Activated naive CD8-positive, alpha-beta T cell (primary cell): Measurements from ENCODE around the gene TRAK1.

Experiments used
- H3K27ac Mint-ChIP-seq: one replicate; pipeline ENCODE4 v1.8.0; 2021; ENCODE audit warnings: mixed read lengths
- H3K27me3 Mint-ChIP-seq: one replicate; pipeline ENCODE4 v1.8.0; 2021; ENCODE audit warnings: mixed read lengths
- H3K36me3 Mint-ChIP-seq: one replicate; pipeline ENCODE4 v1.8.0; 2021; ENCODE audit warnings: mixed read lengths
- H3K4me1 Mint-ChIP-seq: one replicate; pipeline ENCODE4 v1.8.0; 2021; ENCODE audit warnings: low read depth, mixed read lengths
- H3K4me3 Mint-ChIP-seq: one replicate; pipeline ENCODE4 v1.8.0; 2021; ENCODE audit warnings: mild to moderate bottlenecking, mixed read lengths
- H3K9me3 Mint-ChIP-seq: one replicate; pipeline ENCODE4 v1.8.0; 2021; ENCODE audit warnings: low read depth, mixed read lengths

TRAK1 gene

DNA sequence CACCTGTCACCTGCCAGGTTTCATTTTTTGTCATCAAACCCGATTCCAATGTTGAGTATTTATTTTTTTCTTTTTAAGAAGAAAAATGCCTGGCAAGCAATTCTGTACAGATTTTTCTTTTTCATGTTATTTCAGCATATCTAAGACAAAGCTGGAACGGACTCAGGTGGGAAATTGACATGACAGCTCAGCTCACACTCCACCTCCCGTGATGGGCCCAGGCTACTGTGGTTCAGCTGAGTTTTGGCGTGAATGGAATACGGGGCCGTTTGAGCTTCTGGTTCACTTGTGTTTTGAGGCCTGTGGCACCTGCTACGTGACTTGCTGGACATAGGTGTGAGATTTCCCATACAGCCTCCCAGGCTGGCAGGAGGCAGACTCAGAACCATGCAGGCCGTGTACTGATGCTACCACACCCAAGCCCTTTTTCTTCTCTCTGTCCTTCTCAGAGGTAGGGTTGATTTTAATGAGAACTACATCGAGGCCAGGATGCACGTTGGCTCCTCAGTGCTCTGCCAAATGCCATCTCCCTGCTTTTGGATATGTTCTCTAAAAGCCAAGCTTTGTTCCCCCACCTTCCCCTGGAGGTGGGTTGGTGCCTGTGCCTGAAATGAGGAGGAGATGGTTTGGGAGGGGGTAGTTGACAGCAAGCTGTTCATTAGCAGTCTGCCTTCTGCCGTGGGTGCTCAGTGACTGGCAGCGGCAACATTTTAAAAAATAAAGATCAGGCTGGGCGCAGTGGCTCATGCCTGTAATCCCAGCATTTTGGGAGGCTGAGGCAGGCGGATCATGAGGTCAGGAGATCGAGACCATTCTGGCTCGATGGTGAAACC, 48.7 kb downstream of the TRAK1 start:
- H3K27ac Mint-ChIP-seq: no peak overlapping the region
- peaks cover 10% of the 10 kb centered on the region for H3K4me1 Mint-ChIP-seq
- no peaks in the 10 kb centered on the region for H3K9me3 Mint-ChIP-seq
- no peak overlapping the region for H3K4me3 Mint-ChIP-seq
- peaks cover 9% of the 10 kb centered on the region for H3K36me3 Mint-ChIP-seq
- H3K27me3 Mint-ChIP-seq: no peaks in the 10 kb centered on the region

DNA sequence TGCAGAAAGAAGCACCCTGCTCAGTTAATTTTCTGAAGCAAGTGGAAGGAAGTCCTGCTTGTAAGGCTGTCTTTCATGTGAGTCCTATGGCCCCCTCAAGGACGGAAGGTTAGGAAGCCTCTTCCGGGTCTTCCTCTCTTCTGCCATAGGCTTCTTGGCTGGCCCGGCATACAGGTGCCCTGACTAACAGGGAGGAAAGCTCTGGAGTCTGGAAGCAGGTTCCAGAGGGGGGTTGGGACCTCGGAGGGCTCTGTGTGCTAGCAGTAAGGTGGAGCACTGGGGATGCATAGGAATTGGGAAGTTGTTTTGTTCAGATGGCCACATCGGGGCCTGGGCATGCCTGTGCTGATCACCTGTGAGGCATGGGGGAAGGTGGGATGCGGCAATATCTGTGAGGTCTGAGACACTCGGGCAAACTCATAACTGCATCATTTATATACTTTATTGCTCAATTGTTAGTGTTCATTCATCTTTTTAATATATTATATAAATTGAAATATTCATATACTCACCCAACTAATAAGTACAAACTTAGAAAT, 49.6 kb downstream of the TRAK1 start:
- no peaks in the 10 kb centered on the region for H3K27me3 Mint-ChIP-seq
- peaks cover 6% of the 10 kb centered on the region for H3K36me3 Mint-ChIP-seq
- H3K27ac Mint-ChIP-seq: no peak overlapping the region
- no peak overlapping the region for H3K4me3 Mint-ChIP-seq
- H3K4me1 Mint-ChIP-seq: peaks cover 9% of the 10 kb centered on the region
- H3K9me3 Mint-ChIP-seq: no peaks in the 10 kb centered on the region

DNA sequence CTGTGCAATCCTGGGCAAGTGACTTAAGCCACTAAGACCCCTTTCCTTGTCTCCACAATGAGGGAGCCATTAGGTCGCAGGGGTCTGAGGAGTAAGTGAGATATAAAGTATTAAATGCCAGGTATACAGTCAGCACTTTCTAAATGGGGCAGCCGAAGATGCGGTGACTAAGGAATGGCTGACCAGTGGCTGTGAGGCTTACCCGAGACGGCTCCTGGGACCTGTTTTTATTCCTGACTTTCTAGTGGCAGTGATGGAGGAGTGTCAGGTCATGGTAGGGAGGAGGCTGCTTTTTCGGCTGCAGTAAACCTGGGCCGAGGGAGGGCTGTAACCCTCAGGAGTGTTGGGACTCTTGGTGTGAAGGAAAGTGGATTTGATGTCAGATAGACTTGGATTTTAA, 52.3 kb downstream of the TRAK1 start:
- Mint-ChIP-seq H3K27ac (no peak overlapping the region), H3K27me3 (no peaks in the 10 kb centered on the region), H3K4me3 (no peak overlapping the region), H3K4me1 (peaks cover 24% of the 10 kb centered on the region), H3K9me3 (no peaks in the 10 kb centered on the region), H3K36me3 (peaks cover 6% of the 10 kb centered on the region)

DNA sequence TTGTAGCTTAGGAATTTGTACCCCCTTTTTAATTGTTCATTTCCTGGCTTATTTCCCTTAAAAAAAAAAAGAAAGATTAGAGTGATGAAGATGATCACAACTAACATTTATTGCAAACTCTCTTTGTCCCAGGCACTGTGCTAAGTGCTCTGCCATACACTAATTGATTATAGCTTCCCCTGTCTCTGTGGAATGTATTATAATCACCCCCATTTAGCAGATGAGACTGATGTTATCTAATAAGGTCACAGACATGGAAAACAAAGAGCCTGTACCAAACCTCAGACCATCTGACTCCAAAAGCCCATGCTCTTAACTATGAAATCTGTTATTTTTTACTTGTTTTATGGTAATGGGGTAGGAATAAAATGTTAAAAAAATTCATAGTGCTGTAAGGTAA, 53.1 kb downstream of the TRAK1 start:
- H3K4me3 Mint-ChIP-seq: no peak overlapping the region
- H3K4me1 Mint-ChIP-seq: peaks cover 29% of the 10 kb centered on the region
- H3K36me3 Mint-ChIP-seq: peaks cover 6% of the 10 kb centered on the region
- H3K27me3 Mint-ChIP-seq: no peaks in the 10 kb centered on the region
- no peaks in the 10 kb centered on the region for H3K9me3 Mint-ChIP-seq
- no peak overlapping the region for H3K27ac Mint-ChIP-seq

DNA sequence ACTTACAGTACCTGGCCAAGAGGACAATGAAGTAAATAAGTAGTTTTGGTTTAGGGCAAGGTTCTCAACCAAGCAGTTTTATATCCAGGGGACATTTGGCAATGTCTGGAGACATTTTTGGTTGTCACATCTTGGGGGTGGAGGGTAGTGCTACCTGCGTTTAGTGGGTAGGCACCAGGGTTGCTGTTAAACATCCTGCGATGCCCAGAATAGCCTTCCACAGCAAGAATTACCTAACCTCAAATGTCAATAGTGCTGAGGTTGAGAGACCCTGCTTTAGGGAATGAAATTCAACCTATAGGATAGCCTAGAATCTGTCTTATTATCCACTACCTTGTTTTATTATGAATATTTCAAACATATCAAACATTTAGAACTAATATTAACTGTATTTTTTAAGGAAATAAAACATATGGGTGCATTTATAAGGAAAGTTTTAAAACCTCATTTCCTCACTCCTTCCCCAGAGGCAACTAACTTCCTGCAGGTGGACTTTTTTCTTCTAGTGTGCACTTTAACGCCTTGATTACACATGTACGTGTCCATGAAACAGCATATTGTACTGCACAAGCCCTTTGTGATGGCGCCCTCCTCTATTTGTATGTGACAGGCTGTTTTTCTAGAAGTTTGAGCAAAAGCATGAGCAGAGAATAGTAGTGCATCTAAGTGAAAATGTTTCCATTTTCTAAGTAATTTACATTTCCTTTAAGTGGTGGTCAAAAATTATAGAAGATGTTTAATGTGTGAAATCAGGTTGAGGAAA, 57.1 kb downstream of the TRAK1 start:
- Mint-ChIP-seq H3K4me3 (no peak overlapping the region), H3K36me3 (peaks cover 10% of the 10 kb centered on the region), H3K27me3 (no peaks in the 10 kb centered on the region), H3K4me1 (peaks cover 29% of the 10 kb centered on the region), H3K27ac (no peak overlapping the region), H3K9me3 (no peaks in the 10 kb centered on the region)

DNA sequence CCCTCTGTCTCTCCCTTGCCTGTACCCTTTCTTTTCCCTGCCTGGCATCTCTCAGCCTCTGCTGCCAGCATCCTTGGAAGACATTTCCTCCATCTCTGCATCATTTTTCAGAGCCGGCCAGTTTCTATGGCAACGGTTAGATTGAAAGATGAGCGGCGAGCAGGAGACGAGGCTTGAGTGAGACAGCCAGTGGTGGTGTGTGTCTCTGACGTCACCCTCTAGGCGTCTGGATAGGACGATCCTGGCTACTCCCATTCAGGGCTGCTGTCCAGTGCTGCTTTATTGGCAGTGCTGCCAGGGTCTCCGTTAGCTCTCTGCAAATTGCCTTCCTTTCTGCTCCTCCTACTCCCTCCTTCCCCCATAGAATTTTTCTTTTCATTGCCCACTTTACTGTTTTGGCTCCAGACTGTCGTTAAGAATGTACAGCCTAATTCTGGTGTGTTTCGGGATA, 57.9 kb downstream of the TRAK1 start:
- no peak overlapping the region for H3K27ac Mint-ChIP-seq

DNA sequence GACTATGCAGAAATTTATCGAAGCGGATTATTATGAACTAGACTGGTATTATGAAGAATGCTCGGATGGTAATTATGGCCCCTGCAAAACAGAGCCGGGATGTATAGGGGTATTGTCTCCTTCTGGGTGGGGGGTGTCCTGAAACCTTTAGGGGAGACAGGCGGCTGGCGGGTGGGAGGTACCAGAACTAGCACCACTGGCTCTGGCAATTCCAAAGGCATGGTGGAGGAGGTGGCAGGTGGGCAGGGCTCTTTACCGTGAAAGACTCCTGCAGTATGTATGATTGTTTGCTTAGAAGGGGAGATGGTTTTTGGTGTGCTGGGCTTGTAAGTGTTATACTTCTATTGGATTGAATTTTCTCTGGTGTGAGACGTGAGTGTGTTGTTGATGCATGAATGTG, 58.4 kb downstream of the TRAK1 start:
- Mint-ChIP-seq H3K36me3 (peaks cover 6% of the 10 kb centered on the region), H3K9me3 (no peaks in the 10 kb centered on the region), H3K4me3 (no peak overlapping the region), H3K4me1 (peaks cover 20% of the 10 kb centered on the region), H3K27ac (no peak overlapping the region), H3K27me3 (no peaks in the 10 kb centered on the region)

More for the DNA sequence above, 57.9 kb downstream of the TRAK1 start:
- no peaks in the 10 kb centered on the region for H3K9me3 Mint-ChIP-seq
- no peak overlapping the region for H3K4me3 Mint-ChIP-seq
- H3K36me3 Mint-ChIP-seq: peaks cover 9% of the 10 kb centered on the region
- H3K4me1 Mint-ChIP-seq: peaks cover 24% of the 10 kb centered on the region
- H3K27me3 Mint-ChIP-seq: no peaks in the 10 kb centered on the region

DNA sequence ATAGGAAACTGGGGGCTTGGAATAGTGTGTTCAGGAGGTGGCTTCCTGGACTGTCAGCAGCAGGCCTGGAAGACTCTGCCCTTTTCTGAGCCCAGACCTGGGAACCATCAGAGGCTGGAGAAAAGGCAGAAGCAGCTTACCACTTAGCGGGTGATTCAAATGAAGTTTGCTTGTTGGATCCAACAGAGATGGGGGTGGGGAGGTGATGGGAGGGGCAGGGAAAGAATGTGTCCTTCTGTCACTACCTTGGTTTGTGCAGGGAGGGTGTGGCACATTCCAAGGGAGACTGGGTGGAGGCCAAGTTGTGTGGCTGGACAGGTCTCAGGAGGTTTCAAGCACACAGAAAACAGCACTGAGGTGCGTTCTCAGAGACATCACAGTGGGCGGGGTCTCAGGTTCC, 58.8 kb downstream of the TRAK1 start:
- H3K4me1 Mint-ChIP-seq: peaks cover 20% of the 10 kb centered on the region
- no peak overlapping the region for H3K4me3 Mint-ChIP-seq
- H3K36me3 Mint-ChIP-seq: peaks cover 6% of the 10 kb centered on the region
- H3K9me3 Mint-ChIP-seq: no peaks in the 10 kb centered on the region
- H3K27me3 Mint-ChIP-seq: no peaks in the 10 kb centered on the region
- H3K27ac Mint-ChIP-seq: no peak overlapping the region

DNA sequence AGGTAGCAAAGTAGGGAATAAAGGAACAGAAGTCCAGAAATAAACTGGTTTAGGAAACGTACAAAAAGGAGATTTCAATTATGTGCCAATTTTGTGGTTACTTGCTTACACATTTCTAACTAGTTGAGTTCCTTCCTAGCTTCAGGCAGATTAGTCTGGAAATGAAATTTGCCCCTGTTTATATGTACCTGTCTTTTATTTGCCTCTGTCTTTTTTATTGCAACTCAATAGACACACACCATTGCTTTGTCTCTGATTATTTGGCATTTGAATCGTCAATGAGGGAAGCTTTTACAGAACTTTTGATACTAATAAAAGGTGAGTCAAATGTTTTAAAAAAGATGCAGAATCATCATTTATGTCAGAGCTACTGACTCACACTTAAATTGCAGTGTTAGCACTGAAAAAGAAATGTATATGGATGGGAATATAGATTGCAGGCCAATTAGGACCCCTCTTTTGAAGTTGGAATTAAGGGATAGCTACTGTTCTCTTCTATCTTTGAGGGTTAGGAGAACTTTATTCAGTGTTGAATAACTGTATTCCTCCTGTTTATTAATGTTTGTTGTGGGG, 60.5 kb downstream of the TRAK1 start:
- Mint-ChIP-seq H3K4me3 (no peak overlapping the region), H3K36me3 (peaks cover 4% of the 10 kb centered on the region), H3K27me3 (no peaks in the 10 kb centered on the region), H3K27ac (no peak overlapping the region), H3K4me1 (peaks cover 20% of the 10 kb centered on the region), H3K9me3 (no peaks in the 10 kb centered on the region)

DNA sequence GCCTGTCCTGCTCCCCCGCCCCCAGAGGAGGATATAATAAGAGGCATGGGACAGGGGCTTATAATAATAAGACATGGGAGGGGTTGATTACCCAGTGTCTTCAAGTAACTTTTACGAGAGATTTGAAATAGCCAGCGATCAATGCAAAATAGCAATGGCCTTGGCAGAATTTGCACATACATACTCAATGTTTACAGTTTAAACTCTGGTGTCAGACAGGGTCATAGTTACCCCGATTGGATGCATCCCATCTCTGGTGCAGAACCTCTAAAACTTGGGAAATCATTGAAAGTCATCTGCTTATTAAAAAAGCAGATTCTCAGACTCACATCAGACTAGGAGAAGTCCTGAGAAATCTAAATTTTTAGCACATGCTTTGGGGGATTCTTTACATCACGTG, 61.0 kb downstream of the TRAK1 start:
- Mint-ChIP-seq H3K27me3 (no peaks in the 10 kb centered on the region), H3K9me3 (no peaks in the 10 kb centered on the region), H3K4me3 (no peak overlapping the region), H3K4me1 (peaks cover 15% of the 10 kb centered on the region), H3K36me3 (peaks cover 4% of the 10 kb centered on the region), H3K27ac (no peak overlapping the region)

DNA sequence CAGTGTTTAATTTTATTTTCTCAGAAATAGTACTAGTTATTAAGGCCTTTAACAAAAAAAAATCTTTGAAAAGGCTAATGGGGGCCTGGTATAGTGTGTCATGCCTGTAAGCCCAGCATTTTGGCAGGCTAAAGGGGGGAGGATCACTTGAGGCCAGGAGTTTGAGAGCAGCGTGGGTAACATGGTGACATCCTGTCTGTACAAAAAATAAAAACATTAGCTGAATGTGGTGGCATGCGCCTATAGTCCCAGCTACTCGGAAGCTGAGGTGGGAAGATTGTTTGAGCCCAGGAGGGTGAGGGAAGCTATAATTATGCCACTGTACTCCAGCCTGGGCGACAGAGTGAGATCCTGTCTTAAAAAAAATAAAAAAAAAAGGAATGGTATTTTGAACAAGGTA, 61.9 kb downstream of the TRAK1 start:
- Mint-ChIP-seq H3K9me3 (no peaks in the 10 kb centered on the region), H3K36me3 (peaks cover 4% of the 10 kb centered on the region), H3K4me3 (no peak overlapping the region), H3K27ac (no peak overlapping the region), H3K27me3 (no peaks in the 10 kb centered on the region), H3K4me1 (peaks cover 13% of the 10 kb centered on the region)

DNA sequence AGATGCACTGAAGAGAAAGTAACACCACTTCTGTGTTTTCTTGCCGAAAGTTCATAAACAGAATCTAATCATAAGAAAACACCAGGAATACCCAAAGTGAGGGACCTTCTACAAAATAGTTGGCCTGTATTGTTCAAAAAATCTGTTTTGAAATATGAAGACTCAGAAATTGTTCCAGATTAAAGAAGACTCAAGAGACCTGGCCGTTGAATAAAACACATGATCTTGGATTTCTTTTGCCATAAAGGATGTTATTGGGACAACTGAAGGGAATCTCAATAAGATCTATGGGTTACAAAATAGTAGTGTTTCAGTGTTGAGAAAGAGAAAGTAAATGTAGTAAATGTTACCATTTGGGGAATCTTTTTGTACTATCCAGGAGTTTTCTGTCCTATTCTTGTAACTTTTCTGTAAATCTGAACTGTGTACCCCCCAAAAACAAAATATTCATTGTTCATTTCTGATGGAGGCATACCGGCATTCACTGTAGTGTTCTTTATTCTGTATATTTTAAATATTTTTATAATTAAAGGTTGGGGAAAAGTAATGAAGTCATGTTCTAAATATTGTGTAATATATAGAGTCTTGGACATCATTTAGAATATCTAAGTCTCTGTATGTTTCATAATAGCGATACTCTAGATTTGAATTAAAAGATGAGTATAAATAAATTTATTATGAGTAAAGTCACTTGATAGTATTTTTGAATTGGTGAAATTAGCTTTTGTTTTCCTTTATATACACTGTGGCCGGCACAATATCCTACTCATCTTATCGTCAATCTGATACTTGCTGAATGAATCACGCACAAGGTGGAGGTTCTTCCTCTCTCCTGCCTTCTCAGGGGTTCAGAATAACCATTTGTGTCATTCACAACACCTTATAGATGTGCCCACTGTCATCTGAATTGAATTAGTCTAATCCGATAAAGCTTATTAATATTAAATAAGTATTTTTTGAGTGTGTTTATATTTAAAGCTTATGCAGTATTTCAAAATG, 66.7 kb downstream of the TRAK1 start:
- H3K9me3 Mint-ChIP-seq: no peaks in the 10 kb centered on the region
- H3K4me3 Mint-ChIP-seq: no peak overlapping the region
- H3K36me3 Mint-ChIP-seq: no peaks in the 10 kb centered on the region

DNA sequence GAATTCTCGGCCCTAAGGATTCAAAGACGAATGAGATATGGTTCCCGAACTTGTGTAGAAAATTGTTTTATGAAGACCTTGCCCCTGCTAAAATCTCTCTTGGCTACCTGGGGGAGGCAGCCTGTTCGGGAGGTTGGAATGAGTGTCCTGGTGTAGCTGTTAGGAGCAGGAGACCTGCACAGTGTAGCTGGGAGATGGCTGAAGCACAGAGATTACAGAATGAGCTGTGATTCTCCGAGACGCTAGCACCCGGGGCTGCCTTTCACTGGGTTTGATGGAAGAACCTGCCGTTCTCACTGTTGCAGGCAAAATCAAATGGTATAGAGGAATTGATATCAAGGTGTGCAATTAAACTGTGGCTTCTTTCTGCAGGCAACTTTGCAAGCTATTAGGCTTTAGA, 68.0 kb downstream of the TRAK1 start:
- Mint-ChIP-seq H3K27ac (peak overlapping the region; percentile 58), H3K27me3 (no peaks in the 10 kb centered on the region), H3K36me3 (no peaks in the 10 kb centered on the region), H3K9me3 (no peaks in the 10 kb centered on the region), H3K4me3 (peak overlapping the region; percentile 69), H3K4me1 (peaks cover 45% of the 10 kb centered on the region)

More for the DNA sequence above, 66.7 kb downstream of the TRAK1 start:
- no peak overlapping the region for H3K27ac Mint-ChIP-seq
- no peaks in the 10 kb centered on the region for H3K27me3 Mint-ChIP-seq
- H3K4me1 Mint-ChIP-seq: peaks cover 34% of the 10 kb centered on the region
